Amniotic stem cell (primary cell): ENCODE data around the gene USP25.
A peak's percentile ranks its signal among the peaks of the same experiment; 100 is the strongest.

Experiments used
- DNase-seq: peaks from one replicate; lab custom pipeline; 2025; lab: John Stamatoyannopoulos, UW

USP25 gene

DNA sequence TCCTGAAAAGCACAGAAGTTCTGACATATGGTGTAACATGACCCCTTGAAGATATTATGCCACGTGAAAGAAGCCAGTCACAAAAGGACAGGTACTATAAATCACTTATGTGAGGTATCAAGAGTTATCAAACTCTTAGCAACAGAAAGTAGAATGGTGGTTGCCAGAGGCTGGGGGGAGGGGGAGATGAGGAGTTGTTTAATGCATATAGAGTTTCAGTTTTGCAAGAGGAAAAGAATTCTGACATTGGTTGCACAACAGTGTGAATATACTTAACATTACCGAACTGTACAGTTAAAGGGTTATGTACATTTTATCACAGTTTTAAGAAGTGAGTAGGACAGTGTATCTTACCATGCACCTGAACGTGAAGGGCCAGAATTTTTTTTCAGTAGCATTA is 80.0 kb downstream of the USP25 start:
- DNase-seq = no peak

DNA sequence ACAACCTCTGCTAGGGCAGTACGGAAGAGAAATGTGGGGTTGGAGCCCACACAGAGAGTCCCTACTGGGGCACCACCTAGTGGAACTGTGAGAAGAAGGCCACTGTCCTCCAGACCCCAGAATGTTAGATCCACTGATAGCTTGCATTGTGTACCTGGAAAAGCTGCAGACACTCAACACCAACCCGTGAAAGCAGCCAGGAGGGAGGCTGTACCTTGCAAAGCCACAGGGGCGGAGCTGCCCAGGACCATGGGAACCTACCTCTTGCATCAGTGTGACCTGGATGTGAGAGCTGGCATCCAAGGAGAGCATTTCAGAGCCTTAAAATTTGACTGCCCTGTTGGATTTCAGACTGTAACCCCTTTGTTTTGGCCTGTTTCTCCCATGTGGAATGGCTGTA is 85.5 kb downstream of the USP25 start:
- DNase-seq = no peak

DNA sequence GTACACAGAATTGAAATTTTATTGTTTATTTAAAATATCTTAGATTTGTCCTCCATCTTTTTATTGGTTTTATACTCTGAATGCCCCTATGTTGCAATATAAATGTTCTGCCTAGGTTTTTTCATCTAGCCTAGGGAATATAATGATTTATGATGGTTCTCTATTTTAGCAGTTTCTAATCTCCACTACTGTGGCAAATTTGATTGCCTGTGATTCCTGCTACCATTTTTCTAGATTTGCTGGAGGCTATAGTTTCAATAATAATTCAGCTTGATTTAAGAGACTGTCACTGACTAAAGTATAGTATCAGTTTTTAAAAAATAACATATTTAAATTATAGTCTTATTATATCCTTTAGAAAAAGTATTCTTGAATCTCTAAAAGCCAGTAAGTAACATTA is 90.5 kb downstream of the USP25 start:
- no peak for DNase-seq

DNA sequence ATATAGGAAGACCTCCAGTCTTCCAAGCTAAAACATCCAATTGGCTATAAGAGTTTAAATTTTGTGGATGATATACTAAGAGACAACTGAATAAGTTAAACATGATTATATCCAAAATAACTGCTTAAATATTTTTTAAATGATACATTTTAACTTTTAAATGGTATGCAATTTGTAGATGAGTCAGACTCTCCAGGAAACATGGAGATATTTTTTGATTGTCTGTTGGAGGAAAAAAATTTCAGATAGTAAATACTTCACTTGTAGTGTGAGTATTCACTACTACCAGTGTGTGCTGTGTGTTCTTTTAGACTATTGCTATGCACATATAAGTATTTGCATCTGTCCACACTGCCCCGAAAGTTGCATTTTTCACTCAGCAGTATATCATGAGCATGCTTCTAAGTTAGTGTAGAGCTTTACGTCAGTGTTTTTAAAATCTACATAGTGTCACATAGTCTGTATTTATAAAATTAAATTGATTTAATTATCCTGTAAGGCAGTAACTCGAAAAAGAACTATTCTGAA is 91.1 kb downstream of the USP25 start:
- no peak for DNase-seq

DNA sequence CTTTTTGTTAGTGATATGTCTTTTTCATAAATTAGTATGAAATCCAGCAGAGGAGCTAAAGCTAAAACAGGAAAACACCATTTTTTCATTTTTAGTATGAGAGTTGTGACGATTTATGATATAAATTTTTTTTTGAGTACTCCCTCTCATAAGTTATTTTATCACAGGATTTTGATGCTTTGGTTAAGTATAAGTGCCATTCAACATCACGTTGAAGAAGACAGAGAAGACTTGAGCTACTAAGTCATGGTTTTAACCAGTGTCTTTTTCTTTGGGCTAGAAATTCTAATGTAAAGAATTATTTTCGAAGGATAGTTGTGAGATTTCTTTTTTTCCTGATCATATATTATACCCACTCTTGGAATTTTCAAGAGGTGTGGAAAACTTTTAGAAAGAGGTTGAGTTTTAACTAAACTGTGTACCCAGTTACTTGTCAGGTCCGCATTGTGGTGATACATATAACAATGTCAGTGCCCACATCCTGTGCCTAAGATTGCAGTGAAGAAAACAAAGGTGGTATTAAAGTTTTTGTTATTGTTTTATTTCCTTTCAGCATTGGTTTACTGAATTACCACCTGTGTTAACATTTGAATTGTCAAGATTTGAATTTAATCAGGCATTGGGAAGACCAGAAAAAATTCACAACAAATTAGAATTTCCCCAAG is 93.8 kb downstream of the USP25 start:
- DNase-seq = no peak

DNA sequence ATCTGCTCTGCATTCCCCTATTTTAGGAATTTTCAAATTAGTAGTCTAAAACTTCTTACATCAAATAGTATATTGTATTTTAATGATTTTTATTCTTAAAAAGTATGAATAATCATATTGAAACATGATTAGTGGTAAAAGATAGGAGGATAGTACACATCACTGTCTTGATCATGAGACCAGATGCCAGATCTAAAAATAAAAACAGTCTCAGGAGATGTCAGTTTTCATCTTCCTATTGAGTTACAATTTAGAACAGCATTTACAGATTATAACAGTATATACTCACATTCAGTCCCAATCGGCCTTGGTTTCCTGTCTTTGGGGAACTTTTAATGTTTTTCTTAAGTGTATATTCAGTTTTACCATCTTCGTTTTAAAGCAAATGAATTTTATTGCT is 95.9 kb downstream of the USP25 start:
- no peak for DNase-seq

DNA sequence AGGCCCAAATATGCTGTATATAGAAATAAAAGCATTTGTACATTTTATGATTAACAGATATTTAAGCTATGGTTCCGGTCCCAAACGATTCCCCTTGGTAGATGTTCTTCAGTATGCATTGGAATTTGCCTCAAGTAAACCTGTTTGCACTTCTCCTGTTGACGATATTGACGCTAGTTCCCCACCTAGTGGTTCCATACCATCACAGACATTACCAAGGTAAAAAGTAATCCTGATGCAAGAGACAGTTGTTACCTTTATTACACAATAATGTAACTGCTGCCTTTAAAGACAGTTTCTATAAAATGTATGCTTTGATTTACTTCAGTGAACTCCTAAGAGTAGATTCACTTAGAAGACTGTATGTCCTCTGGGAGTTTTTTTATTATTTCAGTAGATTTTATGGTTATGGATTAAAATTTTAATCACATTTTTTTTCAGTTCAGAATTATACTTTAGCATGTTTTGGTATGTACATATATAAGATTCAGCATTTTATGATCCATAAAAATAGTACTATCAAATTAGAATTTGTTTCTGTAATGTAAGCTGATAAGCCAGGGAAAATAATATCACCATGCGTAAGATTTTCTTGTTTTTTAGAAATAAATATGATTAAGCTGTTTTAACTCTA is 96.5 kb downstream of the USP25 start:
- DNase-seq = no peak

DNA sequence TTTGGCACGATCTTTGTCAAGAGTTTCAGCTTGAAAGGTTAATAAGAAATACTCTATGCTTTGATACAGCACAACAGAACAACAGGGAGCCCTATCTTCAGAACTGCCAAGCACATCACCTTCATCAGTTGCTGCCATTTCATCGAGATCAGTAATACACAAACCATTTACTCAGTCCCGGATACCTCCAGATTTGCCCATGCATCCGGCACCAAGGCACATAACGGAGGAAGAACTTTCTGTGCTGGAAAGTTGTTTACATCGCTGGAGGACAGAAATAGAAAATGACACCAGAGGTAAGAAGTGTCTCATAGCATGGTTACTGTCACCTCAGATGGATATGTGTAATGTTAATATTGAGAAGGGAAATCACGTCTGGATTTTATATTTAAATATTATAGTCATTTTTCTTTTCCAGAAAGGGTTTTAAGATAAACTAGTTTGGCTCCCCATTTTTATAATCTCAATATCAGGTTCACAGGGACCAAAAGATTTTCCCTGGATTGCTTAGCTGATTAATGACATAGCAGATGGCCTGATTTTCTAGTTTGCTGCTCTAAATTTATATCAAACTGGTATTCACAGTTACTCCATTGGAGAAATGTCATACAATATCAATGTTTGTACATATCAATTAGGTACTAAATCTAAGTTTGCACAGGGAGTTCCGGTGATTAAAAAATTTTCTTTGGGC is 97.3 kb downstream of the USP25 start:
- DNase-seq = no peak

DNA sequence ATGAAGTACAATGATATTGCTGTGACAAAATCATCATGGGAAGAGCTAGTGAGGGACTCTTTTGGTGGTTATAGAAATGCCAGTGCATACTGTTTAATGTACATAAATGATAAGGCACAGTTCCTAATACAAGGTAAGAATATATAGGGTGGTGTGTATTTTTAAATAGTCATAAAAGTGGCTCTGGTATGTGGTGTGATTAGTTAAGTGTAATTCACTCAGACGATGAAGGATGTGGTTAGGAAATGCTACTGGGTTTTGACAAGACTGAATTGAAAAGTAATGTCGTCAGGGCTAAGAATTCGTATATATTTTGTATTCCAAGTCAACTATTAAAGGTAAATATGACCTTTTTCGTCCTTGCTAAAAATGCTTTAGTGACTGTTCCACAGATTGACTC is 101.7 kb downstream of the USP25 start:
- DNase-seq = no peak

DNA sequence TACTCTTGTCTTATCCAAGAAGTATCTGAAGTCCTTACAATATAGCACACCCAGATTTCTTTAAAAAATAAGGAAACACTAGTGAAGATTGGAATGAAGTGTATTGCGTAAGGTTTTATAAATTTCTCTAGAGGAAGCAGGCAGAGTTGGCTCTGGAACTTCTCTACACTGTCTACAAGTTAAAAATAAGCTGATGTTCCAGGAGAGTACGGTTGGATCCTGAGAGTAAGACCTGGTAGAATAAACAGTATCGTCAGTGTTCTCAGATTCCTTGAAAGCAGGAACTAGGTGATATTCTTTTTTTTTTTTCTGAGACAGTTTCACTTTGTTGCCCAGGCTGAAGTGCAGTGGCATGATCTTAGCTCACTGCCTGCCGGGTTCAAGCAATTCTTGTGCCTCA is 107.9 kb downstream of the USP25 start:
- DNase-seq = no peak

DNA sequence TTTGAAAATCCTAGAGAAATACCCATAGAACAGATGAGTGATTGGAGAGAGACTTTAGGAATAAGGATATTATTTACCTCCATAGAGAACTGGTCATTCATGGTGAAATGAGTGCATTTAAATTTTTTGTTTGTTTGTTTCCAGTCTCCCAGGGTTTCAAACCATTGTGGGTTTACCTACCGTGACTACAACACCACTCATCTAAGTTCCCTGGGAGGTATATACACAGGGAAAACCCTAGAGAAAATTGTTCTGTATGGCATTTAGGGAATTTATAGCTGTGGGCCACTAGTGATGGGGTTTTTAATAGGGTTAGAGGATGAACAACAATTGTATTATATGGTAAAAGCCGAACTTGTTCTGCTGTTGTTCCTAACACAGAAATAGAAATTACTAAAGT is 109.2 kb downstream of the USP25 start:
- DNase-seq = no peak

DNA sequence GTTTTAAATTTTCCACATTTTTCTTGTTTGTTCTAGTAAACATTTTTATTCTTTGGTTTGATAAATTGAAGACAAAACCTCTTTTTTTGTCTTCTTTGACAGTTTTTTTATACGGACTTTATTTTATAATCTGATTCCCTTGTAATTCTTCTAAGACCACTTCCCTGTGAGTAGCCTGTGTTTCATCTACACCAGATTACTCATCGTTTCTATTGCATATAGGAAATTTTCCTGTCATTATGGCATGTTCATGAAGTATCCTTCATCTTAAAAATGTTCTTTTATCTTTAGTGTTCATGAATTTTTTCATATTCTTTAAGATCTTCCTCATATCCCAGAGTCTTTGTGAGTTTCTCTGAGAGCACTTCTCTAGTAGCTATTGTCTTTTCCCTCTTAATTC is 109.8 kb downstream of the USP25 start:
- no peak for DNase-seq

DNA sequence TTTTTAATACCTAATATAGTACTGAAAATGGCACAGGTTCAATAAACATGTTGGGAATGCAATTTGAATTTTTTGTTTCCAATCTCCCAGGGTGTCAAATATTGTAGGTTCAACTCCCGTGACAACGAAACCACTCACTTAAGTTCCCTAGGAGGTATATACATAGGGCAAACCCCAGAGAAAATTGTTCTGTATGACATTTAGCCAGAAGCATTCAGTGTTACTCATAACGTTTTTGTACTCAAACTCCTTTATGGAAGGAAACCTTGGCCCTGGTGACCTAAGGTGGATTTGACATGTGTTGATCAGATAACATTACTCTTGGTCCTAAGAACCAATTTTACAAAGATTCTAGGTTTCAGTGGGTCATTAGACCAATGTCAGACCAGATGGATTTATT is 110.6 kb downstream of the USP25 start:
- no peak for DNase-seq

DNA sequence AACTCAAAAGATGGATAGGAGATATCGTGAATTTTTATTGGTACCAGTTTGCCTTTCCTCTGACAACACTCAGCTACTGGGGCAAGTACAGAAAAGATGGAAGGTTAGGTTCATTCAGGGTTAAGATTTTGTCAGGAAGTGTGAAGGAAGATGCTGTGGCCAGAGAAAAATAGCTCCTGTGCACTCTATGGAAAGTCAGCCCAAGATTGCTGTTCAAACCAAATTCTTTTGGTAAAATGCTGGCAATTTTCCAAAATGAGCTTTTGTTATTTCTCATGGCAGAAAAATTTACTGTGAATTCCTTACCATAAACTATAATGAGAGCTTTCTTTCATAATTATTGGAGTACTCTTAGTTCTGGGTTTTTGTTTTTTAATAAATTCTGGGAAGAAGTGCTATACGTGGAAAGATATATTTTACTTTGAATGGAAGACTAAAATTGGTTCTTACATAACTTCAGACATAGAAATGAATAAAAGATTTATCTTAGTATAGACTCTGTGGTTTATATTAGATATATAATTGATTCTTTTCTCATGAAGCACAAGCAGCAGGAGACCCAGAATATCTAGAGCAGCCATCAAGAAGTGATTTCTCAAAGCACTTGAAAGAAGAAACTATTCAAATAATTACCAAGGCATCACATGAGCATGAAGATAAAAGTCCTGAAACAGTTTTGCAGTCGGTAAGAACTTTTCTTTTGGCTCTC is 112.2 kb downstream of the USP25 start:
- DNase-seq = peak; percentile 53

DNA sequence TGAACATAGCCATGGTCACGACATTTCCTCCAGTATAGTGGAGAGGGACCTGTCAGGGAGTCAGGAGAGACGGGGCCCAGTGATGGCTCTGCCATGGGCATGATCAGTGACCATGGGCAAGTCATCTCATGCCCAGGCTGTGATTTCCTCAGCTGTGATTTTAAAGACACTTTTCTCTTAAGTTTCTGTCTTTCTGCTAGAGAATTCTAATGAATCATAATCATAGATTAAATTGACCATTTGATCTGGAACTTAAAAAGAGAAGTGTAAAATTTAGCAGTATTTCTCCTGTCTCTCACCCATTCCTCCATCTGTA is 112.7 kb downstream of the USP25 start:
- DNase-seq = no peak

DNA sequence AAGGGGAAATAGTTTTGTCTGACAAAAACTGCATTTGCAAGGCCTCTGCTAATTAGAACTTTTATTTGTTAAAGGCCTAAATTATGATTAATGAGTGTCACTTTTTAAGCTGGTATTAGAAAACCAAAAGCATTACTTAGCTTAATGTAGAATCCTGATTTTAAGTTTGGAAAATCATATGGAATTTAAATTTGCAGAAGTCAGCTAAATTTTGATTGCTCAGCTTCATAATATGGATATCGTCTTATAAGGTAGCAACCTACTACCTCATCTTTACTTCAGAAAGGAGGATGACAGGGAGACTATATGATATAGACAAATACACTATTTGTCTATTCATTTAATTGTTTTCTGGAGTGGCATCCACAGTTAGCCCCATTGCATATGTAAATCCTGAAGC is 114.0 kb downstream of the USP25 start:
- no peak for DNase-seq

DNA sequence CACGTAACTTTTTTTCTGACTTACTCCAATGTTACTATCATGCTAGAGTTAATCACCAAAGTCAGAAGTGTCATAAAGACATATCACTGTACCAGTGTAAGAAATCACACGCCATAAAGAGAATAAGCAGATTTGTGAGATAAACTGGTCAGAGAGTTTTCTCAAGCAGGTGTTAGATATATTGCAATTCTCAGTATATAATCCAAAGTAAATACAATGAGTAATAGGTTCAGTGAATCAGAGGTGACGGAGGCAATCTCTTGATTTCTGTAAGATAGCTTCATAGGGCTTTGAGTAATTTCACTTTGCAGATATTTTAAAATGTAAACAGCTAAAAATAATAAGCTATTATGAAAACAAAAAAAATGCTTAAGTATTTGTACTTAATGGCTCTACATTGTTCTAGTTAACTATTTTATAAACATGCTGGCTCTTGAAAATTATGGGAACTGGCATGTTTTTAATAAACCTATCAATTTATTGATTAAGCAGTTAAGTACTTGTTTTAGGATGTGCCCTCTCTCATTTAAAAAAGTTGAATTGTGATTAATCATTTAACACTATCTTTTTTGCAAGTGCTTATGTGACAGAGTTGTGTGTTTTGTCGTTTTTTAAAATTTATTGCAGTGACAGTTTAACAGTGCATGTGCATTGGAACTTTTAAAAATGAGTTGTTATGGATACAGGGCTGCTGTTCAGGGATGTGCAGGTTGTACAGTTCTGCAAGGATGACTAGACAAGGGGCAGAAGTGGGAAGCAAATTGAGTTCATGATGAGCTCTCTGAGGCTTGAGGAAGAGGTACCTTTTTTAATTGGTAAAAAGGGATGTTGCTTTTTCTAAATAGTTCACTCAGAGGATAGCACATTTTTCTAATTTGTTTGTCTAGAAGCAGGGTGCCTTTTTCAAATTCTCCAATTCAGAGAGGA is 119.1 kb downstream of the USP25 start:
- DNase-seq = no peak

DNA sequence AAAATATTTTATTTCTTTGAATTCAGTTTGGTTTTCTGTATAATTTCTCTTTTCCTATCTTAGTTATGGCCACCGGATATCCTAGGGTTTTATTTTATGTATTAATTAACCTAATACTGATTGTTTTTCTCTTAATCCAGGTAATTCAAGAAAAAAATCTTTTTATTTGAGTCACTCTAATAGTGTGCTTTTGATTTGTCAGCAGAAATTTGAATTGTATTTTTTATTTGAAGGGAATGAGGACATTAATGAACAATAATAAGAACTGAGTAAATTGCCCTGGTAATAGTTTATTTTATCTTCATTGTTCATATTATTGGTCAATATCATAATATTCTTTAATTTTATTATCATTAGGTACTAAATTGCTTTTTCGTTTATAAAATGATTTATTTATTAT is 120.1 kb downstream of the USP25 start:
- DNase-seq = no peak

DNA sequence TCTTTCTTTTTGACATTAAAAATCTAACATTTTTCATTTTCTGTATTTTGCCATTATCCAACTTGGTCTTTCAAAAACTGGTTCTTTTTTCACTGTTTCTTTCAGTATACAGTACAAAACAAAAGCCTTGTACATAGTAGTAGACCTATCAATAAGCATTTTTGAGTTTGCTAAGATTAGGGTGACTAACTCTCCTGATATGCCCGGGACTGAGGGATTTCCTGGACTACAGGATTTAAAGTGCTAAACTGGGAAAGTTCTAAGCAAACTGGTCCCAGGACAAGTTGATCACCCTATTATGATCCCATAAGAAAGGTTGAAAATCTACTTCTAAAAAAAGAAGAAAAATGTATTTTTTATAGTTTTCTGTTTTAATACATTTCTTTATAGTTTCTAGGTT is 120.9 kb downstream of the USP25 start:
- no peak for DNase-seq

DNA sequence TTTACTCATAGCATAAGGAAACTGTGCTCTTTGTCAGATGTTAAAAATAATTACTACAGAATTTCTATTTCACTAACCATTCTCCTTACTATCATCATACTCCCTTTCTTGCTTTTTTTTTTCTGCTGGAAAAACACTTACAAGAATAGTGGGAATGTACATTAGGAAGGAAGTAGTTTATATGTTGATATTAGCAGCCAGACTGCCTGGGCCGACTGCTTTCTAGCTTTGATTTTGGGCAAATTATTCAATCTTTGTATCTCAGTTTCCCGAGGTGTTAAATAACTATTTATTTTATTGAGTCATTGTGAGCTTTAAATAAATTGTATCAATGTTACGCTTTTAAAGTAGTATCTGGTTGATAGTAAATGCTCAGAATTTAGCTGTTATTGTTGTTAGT is 122.4 kb downstream of the USP25 start:
- no peak for DNase-seq

DNA sequence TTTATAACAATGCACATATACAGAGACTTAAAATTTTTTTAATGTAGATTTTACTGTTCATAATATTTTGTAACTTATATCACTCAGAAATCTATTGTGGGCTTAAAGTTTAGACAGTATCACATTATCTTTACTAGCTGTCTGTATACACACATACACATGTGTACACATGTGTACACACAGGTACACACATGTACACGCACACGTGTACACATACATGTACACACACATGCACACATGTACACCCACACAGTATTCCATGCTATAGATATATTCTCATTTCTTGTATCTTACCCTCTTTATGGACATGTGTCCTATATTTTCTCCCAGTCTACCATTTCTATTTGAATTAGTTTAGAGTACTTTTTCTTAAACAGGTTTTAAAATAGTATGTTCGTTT is 123.3 kb downstream of the USP25 start:
- no peak for DNase-seq

DNA sequence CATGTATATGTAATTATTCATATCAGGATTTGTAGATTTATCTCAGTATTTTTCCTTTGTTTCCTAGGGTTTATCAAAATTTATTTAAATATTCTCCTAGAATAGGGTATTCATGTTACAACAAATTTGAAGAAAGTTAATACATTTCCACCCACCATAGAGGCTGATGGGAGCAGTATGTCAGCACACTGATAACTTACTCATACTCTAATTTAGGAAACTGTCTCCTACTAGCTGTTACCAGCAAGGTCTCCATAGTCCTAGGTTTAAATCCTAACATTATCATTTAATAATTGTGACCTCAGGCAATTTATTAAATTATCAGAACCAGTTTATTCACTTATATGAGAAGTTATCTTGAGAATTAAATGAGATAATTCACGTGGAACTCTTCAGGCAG is 127.0 kb downstream of the USP25 start:
- no peak for DNase-seq
